ENCODE results near the gene RASIP1.
"Not testable (repeated sequence)": the region's sequence is repeated elsewhere in the genome, so short reads cannot be mapped to it uniquely, and the experiment has no call there.

RASIP1 gene

GRCh38 chr19:48731452-48731851, 9.0 kb downstream of the RASIP1 start:
- DNase-seq, result no peak

GRCh38 chr19:48728911-48729664, 11.3 kb downstream of the RASIP1 start:
- no peak for DNase-seq

- peak in 1 of 5 donors; percentile 87 for DNase-seq
Measured at GRCh38 chr19:48726556-48726955, 13.9 kb downstream of the RASIP1 start.

- DNase-seq, result peak in 2 of 5 donors; percentile 34 to 67
Measured at GRCh38 chr19:48724796-48725753, 15.3 kb downstream of the RASIP1 start.

- DNase-seq, result no peak
Measured at GRCh38 chr19:48722196-48722708, 18.2 kb downstream of the RASIP1 start.

GRCh38 chr19:48720613-48721296, 19.7 kb downstream of the RASIP1 start:
- DNase-seq, result peak; percentile 76 to 96 (median 87)

GRCh38 chr19:48720251-48720612, 20.2 kb downstream of the RASIP1 start:
- DNase-seq, result no peak

GRCh38 chr19:48719263-48720171, 20.9 kb downstream of the RASIP1 start, which contains the start of gene MAMSTR:
Gene MAMSTR (minus strand): TSS chr19:48719725. CDS start chr19:48719031, 694 bp downstream.
- DNase-seq, result no peak

GRCh38 chr19:48718711-48719231, 21.6 kb downstream of the RASIP1 start:
- DNase-seq, result no peak

GRCh38 chr19:48718106-48718505, 22.3 kb downstream of the RASIP1 start:
- DNase-seq, result not testable (repeated sequence)

GRCh38 chr19:48716562-48717291, 23.7 kb downstream of the RASIP1 start:
- no peak for DNase-seq

GRCh38 chr19:48715681-48716171, 24.7 kb downstream of the RASIP1 start:
- DNase-seq, result no peak

- no peak for DNase-seq
Measured at GRCh38 chr19:48714759-48715675, 25.4 kb downstream of the RASIP1 start.

GRCh38 chr19:48713864-48714755, 26.3 kb downstream of the RASIP1 start:
- peak; percentile 93 to 99 (median 96) for DNase-seq

- no peak for DNase-seq
Measured at GRCh38 chr19:48713041-48713863, 27.2 kb downstream of the RASIP1 start.

- DNase-seq, result no peak
Measured at GRCh38 chr19:48711106-48711662, 29.2 kb downstream of the RASIP1 start.

- no peak for DNase-seq
Measured at GRCh38 chr19:48708471-48708870, 31.9 kb downstream of the RASIP1 start.

All from T-helper 1 cell (primary cell).